ENCODE measurements around the gene RBBP5.

RBBP5 gene

GRCh38 chr1:205129447-205130029 is 7.8 kb upstream of the RBBP5 start:
- DNase-seq = no peak

- DNase-seq = no peak
Measured at GRCh38 chr1:205128050-205128449, 6.3 kb upstream of the RBBP5 start.

GRCh38 chr1:205127646-205128045 is 5.9 kb upstream of the RBBP5 start:
- DNase-seq = no peak

GRCh38 chr1:205124726-205125125 is 2.9 kb upstream of the RBBP5 start:
- DNase-seq = no peak

- DNase-seq = no peak
Measured at GRCh38 chr1:205122489-205122882, 708 bp upstream of the RBBP5 start.

GRCh38 chr1:205118752-205119151 is 3.0 kb downstream of the RBBP5 start:
- no peak for DNase-seq

- DNase-seq = no peak
Measured at GRCh38 chr1:205111354-205111753, 10.4 kb downstream of the RBBP5 start.

- no peak for DNase-seq
Measured at GRCh38 chr1:205109711-205110110, 12.1 kb downstream of the RBBP5 start.

- no peak for DNase-seq
Measured at GRCh38 chr1:205109269-205109668, 12.5 kb downstream of the RBBP5 start.

GRCh38 chr1:205108464-205108863 is 13.3 kb downstream of the RBBP5 start:
- DNase-seq = no peak

GRCh38 chr1:205107327-205107726 is 14.5 kb downstream of the RBBP5 start:
- no peak for DNase-seq

- no peak for DNase-seq
Measured at GRCh38 chr1:205102404-205102803, 19.4 kb downstream of the RBBP5 start.

GRCh38 chr1:205098242-205098641 is 23.5 kb downstream of the RBBP5 start:
- DNase-seq = no peak

GRCh38 chr1:205095422-205095821 is 26.4 kb downstream of the RBBP5 start:
- DNase-seq = no peak

GRCh38 chr1:205091043-205091740 is 30.6 kb downstream of the RBBP5 start:
- no peak for DNase-seq

- no peak for DNase-seq
Measured at GRCh38 chr1:205088341-205088740, 33.4 kb downstream of the RBBP5 start.

- no peak for DNase-seq
Measured at GRCh38 chr1:205084360-205084759, 37.4 kb downstream of the RBBP5 start, which contains the start of gene TMEM81. TSS of gene TMEM81 (minus strand) at chr1:205084460. CDS start at chr1:205084320, 140 bp downstream.

GRCh38 chr1:205082431-205082830 is 39.3 kb downstream of the RBBP5 start:
- DNase-seq = no peak

- DNase-seq = no peak
Measured at GRCh38 chr1:205077934-205078311, 43.9 kb downstream of the RBBP5 start.

GRCh38 chr1:205077158-205077933 is 44.4 kb downstream of the RBBP5 start:
- DNase-seq = no peak

GRCh38 chr1:205076245-205076761 is 45.5 kb downstream of the RBBP5 start:
- no peak for DNase-seq

- no peak for DNase-seq
Measured at GRCh38 chr1:205075642-205076155, 46.1 kb downstream of the RBBP5 start.

GRCh38 chr1:205074513-205074912 is 47.3 kb downstream of the RBBP5 start:
- DNase-seq = no peak

- DNase-seq = no peak
Measured at GRCh38 chr1:205074084-205074483, 47.7 kb downstream of the RBBP5 start.
